ENCODE results near the gene RPL28.

The RPL28 gene

DNA sequence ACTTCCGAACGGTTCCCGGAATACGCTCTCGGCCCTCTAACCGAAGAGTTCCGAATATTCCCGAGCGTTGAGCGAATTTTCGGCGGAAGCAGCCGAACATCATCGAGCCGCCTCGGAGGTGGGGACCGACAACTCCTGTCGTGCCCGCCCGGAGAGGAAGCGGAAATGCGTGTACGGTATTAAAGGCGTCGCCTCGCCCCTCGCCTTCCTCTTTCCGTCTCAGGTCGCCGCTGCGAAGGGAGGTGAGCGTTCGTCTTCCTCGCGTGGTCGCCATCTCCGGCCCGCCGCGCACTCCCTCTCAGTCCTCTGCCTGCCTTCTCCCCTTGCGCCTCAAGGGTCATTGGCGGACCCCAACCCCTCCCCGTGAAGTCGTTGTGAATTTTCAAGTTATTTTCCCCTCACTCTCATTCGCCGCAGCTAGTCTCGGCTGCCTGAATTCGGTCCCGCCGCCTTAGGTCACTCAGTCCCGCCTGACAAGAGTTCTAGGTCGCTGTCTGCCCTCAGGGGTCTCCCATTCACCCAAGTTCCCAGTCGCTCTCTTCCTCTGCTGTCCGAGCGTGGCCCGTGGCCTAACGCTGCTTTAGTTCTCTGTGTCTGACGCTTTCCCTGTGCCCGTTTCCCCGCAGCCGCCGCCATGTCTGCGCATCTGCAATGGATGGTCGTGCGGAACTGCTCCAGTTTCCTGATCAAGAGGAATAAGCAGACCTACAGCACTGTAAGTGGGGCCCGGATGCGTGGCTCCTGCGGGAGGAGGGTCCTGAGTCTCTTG is at the start of gene RPL28:
RPL28 (plus strand) TSS at position 209 of the 769 bp plus-strand sequence; CDS start at position 635, 426 bp downstream.
- DNase-seq: peak; percentile 98

DNA sequence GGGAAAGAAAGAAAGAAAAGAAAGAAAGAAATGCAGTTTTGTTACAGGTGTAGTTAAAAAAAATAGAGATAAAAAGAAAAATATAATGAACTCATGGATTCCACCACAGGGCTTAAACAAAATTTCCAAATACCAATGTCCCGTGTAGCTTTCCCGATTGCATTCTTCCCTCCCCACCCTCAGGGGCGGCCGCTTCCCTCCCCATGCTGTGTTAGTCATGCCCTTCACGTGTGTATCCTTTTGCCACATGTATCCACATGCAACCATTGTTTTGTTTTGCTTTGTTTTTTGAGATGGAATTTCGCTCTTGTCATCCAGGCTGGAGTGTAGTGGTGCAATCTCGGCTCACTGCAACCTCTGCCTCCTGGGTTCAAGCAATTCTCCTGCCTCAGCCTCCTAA is 49.6 kb upstream of the RPL28 start:
- no peak for DNase-seq

DNA sequence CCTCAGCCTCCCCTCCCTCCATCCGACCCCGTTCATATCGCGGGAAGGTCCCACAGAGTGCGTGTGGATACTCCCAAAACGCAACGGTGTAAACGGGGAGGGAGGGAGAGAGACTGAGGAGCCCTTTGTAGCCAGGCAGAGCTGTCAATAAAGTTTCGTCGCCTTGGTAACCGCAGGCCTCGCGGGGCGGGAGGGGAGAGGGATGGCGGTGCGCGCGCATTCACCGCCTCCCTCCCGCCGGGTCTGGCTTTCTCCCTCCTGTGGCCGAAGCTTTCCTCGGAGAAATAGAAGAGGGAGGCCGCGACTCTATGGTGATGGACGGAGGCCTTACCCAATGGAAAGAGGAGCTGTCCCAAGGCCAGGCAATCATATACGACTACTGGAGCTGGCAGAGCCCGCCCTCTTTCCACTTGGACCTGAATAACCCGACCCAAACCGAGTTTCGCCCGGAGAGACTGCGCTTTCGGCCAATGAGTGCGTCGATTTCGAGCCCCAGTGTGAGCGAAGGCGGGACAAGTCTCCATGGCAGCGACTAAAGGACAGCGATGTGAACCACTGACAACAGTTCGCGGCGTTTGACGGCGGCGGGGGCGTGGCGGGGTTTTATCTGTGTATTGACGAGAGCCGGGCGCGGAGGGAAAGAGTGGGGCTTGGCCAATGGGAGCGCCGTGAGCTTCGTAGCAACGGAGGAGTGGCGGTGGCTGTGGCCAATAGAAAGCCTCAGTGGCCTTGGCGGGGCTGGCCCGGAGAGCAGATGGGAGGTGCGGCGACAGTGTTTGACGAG is 46.4 kb upstream of the RPL28 start, which contains the start of gene KMT5C:
KMT5C (plus strand) TSS at position 772 of the 784 bp plus-strand sequence. CDS start 2,061 bp downstream, outside the sequence.
- peak; percentile 100 for DNase-seq

GRCh38 chr19:55339889-55340783 is 45.6 kb upstream of the RPL28 start:
- no peak for DNase-seq

DNA sequence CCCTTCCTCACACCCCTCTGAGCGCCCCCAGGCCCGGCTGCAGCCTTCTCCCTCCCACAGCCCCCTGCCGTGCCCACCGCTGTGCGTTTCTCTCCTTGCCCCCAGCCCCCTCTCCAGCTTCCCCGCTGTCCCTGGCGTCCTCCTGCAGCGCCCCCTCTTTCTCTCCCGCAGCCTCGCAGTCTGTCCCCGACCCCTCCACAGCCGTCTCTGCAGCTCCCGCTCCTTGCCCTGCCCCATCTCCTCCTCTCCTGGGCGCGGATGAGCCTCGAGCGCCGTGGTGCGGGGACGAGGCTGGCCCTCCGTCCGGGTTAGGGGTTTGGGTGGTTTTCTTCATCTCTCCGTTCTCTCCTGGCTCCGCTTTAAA is 45.0 kb upstream of the RPL28 start:
- DNase-seq: no peak

- DNase-seq: peak; percentile 19
Measured at GRCh38 chr19:55341171-55341588, 44.6 kb upstream of the RPL28 start.

DNA sequence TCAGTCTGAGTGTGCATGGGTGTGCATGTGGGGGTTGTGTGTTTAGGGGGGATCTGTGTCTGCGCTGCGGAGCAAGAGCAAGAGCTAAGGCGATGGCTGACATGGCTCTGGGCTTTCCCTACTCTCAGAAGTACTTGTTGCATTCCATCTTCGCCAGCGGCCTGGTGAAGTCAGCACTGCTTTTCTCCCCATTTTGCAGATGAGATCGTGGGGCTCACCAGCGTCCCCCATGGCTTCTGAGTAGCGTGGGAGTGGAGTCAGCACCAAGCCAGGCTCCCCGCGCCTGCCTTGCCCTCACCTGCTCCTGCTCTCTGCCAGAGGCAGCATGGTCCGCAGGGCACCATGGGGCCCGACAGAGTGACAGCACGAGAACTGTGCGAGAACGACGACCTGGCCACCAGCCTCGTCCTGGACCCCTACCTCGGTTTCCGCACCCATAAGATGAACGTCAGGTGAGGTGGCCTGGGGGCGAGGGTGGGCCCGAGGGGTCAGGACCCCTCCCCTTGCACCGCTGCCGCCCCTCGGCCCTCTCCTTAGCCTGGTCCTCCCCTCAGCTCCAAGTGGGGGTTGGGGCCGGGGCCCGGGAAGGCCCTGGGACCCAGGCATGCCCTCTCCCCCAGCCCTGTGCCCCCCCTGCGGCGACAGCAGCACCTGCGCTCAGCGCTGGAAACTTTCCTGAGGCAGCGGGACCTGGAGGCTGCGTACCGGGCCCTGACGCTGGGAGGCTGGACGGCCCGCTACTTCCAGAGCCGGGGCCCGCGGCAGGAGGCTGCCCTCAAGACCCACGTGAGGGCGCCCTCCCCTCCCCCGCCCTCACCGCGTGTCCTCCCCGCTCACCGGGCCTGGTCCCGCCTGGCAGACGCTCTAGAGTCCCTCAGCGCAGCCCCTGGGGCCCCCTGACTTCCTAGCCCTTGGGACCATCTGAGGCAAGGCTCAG is 43.9 kb upstream of the RPL28 start:
- DNase-seq: no peak

DNA sequence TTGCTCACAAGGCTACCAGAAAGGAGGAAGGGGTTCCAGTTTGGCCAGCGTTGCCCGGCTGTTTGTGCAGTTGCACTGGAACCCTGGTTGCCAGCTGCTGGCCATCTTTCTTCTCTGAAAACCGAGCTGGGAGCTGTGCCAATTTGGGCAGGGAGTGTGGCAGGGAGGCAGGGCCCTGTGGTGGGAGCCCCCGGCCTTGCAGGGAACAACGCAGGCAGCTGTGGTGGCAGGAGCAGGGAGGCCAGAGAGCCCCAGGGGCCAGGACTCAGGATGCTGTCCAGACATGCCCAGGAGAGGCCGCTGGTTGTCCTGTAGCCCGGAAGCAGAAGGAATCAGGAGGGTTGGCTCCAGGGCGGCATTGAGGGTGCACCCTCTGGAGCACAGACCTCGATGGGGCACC is 41.3 kb upstream of the RPL28 start:
- DNase-seq: no peak

GRCh38 chr19:55345101-55345817 is 40.5 kb upstream of the RPL28 start:
- DNase-seq: no peak

DNA sequence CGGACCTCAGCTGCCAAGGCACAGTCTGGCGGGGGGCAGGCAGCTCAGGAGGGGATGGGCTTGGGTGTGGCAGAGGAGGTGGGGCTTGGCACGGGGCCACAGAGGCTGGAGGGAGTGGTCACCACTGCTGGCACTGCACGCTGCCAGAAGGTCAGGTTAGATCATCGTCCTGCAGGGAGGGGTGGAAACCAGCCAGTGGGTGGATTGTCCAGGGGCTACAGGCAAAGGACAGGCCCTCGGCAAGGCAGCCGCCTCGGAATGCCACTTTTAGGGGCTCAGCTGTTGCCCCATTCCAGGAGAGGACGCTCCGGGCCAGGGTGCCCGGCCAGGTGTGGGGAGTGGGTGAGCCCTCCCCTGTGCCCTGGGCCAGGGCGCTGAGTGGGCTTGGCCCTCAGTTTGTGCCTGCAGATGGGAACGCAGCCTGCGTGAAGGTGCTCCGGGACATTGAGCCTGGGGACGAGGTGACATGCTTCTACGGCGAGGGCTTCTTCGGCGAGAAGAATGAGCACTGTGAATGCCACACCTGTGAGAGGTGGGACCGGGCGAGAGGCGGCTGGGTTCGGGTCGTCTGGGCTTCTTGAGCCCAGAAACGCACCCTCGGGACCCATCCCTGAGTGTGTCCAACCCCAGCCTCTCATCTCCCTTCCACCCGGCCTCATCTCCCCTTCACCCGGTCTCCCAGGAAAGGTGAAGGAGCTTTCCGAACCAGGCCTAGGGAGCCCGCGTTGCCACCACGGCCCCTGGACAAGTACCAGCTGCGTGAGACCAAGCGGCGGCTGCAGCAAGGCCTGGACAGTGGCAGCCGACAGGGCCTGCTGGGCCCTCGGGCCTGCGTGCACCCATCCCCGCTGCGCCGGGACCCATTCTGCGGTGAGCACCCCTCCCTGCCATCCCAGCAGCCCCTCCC is 39.7 kb upstream of the RPL28 start:
- no peak for DNase-seq

DNA sequence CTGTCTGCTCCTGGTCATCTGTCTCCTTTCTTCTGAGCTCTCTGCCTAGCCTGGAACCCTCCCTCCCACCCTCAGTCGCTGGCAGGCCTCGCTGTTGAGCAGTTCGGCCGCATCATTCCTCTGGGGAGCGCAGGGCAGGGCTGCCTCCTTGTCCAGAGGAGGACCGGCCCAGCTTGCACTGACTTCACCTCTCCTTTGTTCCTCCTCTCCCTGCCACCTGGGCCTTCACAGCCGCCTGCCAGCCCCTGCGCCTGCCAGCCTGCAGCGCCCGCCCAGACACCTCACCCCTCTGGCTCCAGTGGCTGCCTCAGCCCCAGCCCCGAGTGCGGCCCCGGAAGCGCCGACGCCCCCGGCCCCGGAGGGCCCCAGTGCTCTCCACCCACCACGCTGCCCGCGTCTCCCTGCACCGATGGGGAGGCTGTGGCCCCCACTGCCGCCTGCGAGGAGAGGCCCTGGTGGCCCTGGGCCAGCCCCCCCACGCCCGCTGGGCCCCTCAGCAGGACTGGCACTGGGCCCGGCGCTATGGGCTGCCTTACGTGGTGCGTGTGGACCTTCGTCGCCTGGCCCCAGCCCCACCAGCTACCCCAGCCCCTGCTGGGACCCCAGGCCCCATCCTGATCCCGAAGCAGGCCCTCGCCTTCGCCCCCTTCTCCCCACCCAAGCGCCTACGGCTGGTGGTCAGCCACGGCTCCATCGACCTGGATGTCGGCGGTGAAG is 38.8 kb upstream of the RPL28 start:
- no peak for DNase-seq

- no peak for DNase-seq
Measured at GRCh38 chr19:55347442-55348009, 38.2 kb upstream of the RPL28 start.

DNA sequence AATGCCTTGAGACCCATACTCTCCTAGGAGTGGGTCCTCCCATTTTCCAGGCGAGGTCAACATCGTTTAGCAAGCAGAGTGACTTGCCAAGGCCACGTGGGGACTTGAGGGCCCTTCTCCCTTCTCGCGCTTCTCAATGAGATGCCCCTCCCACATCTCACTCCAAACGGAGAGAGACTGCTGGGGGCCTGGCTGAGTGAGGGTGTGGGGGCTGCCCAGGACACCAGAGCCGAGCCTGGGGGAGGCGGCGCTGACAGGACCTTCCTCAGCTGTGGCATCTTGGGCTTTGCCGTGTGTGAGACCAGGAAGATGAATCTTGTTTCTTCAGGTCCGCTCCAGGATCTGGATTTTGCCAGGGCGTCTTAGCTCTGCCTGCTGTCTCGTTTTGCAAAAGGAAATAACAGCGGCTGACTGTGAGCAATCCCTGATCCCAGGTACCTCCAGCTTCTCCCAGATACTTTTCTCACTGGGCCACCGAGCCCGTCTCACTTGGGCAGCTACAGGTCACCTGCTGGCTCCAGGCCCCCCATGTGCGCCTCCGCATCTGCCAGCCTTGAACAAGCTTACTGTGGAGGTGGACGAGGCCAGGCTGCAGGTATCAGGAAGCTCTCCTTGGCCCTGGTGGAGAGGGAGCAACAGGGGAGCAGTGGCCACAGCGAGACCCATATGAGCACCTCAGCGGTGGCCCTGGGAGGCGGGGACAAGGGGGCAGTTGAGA is 37.3 kb upstream of the RPL28 start:
- no peak for DNase-seq

GRCh38 chr19:55350620-55351315 is 35.0 kb upstream of the RPL28 start:
- no peak for DNase-seq

DNA sequence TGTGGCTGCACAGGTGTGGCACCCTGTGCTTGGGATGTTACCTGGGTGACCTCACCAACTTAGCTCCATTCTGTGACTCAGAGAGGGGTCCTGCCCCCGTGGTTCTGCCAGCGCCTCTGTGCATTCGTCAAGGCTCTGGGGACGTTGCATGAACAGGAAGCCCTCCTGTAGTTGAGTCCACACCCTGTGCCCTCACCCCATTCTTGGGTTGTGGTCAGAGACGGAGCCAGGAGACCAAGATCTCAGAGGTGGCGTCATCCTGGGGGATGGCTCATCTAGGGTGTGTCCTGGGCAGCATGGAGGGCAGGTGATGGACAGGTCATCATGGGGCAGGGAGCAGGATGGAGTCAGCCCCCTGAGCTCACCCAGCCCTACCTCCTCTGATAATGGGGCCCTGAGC is 33.7 kb upstream of the RPL28 start:
- DNase-seq: no peak

- DNase-seq: no peak
Measured at GRCh38 chr19:55352549-55353145, 33.1 kb upstream of the RPL28 start.

GRCh38 chr19:55353356-55353802 is 32.4 kb upstream of the RPL28 start:
- DNase-seq: no peak

Measured in activated CD4-positive, alpha-beta T cell treated with anti-CD3 and anti-CD28 coated beads for 1 hour (primary cell).